ENCODE data around the gene PDRG1.
"Not testable (repeated sequence)": the region's sequence is repeated elsewhere in the genome, so short reads cannot be mapped to it uniquely, and the experiment has no call there.

PDRG1 gene

DNA sequence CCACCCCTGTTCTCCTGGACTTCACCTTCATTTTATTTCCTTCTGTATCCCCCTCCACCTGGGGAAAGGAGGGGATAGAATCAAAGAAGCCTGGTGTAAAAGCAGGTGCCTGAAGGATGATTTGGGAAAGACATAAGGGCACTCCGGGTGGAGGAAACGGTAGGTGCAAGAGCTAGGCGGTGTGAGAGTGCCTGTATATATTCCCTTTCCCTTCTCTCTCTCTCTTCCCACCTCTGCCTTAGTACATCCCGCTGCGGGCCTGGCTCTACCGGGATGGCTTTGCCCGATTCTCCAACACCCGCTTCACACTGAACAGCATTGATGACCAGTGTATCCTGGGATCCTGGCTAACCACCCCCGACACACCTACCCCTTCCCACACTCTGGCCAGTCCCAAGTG, 26.2 kb downstream of the PDRG1 start:
- no peak for DNase-seq

DNA sequence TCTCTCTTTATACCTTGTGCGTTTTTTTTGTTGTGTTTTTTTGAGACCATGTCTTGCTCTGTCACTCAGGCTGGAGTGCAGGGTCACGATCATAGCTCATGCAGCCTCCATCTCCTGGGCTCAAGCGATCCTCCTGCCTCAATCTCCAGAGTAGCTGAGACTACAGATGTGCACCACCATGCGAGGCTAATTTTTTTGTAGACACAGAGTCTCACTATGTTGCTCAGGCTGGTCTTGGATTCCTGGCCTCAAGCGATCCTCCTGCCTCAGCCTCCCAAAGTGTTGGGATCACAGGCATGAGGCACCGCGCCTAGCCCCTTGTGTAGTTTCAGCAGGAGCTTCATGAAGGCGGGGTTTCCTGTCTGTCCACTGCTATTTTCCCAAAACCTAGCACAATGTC, 27.3 kb downstream of the PDRG1 start:
- DNase-seq = no peak

DNA sequence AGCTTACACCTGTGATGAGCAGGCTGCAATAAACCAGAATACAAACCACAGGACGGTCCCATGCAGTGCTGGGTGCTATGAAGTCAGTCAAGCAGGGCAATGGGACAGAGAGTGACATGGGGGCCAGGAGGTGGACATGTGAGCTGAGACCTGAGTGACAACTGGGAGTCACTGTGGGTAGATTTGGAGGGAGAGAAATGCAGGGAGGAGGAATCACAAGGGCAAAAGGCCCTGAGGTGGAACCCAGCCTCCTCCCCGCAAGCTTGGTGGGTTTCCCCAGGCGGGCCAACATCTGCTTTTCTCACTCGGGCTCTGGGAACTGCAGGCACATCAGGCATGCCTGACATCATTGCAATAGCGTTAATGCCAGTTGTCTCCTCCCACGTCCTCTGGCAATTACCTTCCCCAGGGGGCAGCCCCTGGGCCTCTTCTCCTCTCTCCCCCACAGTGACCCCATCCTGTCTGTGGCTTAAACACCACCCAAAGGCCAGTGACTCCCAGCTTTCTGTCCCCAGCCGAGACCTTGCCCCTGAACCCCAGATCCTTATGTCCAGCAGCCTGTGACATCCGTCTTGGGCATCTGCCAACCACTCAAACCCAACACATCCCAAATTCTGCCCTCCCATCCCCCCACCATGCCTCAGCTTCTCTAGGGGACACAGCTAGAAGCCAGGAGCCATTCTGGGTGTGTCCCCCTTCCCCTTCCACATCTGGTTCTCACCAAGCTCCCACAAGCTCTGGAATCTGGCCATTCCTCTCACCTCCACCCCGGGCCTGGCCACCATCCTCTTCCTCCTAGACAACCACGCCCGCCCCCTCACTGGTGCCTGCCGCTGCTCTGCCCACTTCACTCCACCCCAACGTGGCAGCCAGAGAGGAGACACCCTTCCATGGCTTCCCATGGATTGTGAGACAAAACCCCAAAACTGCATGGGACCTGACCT, 28.2 kb downstream of the PDRG1 start:
- no peak for DNase-seq

DNA sequence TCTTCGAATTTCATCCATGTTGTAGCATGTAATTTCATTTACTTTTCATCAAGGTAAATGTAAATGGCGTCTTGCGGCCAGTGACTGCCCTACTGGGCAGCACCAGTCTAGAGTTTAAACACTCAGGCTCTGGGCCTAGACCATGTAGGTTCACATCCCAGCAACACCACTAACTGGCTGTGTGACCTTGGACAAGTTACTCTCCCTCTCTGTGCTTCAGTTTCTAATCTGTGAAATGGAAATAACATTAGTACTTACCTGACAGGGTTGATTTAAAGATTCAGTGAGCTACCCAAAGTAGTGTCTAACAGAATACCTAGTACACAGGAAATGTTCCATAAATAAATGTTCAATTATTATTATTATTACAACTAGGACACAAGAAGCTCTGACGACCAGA, 29.3 kb downstream of the PDRG1 start:
- DNase-seq = no peak

DNA sequence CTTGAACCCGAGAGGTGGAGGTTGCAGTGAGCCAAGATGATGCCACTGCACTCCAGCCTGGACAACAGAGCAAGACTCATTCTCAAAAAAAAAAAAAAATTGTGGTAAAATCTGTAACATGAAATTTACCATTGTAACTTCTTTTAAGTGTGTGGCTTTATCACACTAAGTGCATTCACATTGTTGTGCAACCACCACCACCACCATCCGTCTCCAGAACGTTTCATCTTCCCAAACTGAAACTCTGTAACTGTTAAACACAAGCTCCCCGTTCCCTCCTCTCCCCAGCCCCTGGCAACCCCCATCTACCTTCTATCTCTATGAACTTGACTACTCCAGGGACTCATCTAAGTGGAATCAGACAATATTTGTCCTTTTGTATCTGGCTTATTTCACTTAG, 29.7 kb downstream of the PDRG1 start:
- DNase-seq = no peak

DNA sequence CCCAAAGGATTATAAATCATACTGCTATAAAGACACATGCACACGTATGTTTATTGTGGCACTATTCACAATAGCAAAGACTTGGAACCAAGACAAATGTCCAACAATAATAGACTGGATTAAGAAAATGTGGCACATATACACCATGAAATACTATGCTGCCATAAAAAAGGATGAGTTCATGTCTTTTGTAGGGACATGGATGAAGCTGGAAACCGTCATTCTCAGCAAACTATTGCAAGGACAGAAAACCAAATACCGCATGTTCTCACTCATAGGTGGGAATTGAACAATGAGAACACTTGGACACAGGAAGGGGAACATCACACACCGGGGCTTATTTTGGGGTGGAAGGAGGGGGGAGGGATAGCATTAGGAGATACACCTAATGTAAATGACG, 30.4 kb downstream of the PDRG1 start:
- not testable (repeated sequence) for DNase-seq

DNA sequence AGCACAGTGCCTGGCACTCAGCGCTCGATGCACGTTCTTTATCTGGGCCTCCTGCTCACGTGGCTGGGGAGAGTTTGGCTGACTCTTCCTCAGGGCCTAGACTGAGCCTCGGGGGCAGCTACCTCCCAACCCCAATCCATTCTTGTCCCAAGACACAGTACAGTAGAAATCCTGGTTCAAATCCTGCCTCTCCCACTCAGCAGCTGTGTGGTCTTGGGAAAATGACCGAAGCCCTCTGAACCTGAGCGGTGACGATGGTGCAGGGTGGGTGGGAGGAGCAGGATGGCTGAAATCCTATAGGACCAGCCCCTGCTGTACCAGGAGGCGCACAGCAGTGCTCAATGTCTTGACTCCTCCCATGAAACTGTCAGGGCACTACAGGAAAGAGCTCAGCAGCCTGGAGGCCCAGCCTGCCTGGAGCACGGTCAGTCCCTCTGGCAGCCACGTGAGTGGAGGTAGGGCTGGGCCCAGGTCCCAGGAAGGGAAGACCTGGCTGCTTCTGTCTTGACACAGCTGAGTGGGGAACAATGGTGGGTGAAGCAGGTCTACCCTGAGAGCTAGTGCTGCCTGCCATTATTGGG, 31.5 kb downstream of the PDRG1 start:
- DNase-seq = no peak

DNA sequence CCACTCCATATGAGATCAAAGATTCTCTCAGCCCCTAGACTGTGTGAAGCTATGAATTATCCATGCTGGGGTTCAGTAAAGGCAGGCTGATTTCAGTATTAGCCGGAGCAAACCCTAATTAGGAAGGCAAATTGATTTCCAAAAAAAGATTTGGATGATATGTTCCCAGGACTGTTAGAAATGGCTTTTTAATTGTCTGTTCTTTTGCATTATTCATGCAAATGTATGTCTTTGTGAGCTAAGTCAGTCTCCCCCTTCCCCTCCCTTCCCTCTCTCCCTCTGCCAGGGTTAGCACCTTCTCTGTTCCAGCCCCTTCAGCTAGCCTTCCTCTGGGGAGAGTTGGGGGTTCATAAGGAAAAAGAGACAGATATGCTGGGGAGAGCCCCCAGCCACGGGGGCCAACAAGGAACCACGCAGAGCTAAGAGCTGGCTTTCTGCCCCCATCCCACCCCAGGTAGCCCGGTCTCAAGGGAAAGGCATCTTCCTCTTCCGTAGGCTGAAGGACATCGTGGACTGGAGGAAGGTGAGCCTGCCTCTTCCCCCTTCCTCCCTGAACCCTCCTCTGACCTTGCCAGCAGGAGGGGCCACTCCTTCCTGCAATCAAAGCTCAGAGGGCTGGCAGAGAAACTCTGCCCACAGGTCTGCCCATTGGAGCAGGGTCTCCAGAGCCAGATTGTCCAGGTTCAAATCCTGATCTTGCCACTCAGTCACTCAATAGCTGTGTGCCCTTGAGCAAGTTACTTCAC, 32.3 kb downstream of the PDRG1 start:
- no peak for DNase-seq

DNA sequence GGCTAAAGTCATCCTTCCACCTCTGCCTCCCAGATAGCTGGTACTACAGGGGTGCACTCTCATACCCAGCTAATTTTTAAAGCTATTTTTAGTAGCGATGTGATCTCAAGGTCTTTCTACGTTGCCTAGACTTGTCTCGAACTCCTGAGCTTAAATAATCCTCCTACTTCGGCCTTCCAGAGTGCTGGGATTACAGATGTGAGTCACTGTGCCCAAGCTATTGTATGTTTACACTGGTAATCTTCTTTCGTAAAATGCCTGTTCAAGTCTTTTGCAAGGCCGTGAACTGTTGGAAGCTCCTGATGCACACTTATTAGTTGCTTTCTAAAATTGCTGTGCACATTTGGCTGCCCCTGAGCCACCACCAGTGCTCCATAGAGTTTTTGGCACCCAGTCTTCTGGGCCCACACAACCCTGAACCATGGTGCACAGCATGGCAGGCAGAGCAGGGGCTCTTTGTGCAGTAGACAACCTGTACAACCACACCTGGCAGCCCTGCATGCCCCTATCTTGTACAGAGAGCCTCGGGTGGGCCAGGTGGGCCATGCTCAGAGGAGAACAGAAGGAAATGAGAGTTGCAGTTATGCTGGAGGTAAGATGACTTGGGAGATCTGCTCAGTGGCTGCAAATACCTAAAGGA, 33.3 kb downstream of the PDRG1 start:
- no peak for DNase-seq

DNA sequence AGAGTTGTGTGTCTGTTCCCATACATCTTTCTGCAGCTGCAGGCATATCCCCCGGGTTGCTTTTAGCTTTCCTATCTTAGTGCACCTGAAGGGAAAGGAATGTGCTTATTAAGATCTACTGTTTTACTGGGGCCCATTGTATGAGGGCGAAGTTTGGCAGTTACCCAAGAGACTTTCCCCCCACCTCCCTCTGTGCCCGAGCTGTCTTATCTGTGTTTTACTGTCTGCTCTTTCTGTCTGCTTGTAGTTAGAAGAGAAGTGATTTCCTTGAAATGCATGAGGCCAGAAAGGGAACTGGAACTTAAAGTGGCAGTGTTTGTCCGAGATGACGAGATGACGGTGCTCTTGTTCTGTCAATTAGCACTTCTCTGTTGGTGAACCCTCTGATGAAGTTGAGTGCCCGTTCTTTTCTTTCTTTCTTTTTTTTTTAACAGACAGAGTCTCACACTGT, 33.9 kb downstream of the PDRG1 start:
- DNase-seq = not testable (repeated sequence)

DNA sequence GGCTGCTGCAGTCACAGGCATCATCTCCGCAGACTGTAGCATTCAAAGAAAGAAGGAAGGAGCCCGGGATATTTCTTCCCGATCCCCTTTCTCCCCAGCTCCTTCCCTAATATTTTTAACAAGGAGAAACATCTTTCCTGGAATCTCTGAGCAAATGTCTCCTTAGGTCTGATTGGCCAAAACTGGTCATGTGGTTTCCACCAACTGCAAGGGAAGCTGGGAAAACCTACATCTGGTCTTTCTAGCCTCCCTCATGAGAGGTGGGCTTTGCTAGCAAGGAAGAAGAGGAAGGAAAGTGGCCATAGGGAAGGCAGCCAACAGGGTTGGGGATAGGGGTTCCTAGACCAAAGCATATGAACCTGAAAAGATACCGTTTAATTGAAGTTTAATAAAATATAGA, 35.1 kb downstream of the PDRG1 start:
- no peak for DNase-seq

DNA sequence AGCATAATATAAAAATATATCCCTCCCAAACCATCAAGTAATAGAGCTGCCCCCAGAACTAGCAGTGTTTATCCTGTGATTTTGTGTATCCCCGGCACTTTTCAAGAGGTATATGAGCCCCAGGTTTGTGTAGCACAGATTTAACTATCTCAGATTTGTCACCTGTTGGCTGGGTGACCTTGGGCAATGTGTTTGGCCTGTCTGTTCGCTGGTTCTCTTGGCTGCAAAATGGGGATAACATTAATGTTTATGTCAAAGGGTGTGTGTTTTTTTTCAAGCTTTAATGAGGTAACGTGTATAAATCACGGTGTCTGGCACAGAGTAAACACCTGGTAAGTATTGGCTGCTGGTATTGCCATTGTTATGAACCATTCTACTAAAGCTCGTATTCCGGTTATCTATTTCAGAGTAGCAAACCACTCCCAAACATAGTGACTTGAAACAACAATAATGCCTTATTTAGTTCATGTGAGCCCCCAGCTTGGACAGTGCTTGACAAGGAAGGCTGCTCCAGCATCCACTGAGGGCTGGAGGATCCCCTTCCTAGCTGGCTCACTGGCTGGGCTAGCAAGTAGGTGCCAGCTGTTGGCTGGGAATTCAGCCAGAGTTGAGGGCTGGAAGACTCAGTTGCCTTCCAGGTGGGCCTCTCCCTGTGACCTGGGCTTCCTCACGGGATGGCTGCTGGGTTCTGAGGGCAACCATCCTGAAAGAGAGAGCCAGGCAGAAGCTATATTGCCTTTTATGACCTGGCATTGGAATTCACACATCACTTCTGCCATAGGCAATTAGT, 36.2 kb downstream of the PDRG1 start:
- DNase-seq = no peak

DNA sequence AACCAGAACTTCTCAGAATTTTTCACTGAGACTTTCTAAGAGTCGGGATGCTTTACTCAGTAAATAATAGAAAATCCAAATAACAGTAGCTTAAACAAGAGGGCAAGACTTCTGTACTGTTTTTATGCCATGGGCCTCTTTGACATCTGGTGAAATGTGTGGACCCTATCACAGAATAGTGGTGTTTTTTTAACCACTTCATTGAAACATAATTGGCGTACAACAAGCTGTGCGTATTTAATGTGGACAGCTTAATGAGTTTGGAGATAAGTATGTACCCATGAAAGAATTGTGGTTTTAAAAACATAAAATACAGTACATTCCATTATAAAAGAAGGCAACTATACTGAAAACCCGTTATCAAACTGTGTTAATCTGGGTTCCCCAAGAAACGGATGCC, 37.7 kb downstream of the PDRG1 start:
- no peak for DNase-seq

DNA sequence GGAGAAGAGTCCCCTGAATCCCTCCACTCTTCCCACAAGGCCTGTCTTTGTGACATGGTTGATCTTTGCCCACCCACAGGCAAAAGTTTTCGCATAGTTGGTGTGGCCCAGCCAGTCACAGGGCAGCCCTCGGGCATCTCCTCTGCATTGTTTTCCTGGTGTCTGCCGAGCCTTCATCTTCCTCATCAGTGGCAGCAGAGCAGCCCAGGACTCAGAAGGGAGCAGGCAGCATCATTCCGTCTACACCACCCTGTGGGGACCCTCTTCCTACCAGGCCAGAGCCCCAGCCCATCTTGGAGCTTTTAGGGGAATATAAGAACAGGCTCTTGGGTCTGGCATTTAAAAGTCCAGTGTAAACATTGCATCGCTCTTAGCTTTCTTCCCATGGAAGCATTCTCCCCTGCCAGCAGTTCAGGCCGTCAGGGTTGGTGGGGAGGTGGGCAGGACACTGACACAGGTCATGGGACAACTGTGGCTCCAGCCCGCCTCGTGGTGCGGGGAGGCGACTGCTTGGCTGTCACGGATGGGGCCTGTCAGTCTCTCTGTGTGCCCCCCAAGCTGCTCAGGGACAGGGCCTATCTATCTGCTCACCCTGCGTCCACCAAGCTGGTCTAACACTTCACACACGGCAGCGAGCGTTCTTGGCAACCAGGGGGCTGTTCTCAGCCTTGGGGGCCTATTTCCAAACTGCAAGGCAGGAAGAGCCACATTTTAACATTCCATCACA, 38.3 kb downstream of the PDRG1 start:
- no peak for DNase-seq

DNA sequence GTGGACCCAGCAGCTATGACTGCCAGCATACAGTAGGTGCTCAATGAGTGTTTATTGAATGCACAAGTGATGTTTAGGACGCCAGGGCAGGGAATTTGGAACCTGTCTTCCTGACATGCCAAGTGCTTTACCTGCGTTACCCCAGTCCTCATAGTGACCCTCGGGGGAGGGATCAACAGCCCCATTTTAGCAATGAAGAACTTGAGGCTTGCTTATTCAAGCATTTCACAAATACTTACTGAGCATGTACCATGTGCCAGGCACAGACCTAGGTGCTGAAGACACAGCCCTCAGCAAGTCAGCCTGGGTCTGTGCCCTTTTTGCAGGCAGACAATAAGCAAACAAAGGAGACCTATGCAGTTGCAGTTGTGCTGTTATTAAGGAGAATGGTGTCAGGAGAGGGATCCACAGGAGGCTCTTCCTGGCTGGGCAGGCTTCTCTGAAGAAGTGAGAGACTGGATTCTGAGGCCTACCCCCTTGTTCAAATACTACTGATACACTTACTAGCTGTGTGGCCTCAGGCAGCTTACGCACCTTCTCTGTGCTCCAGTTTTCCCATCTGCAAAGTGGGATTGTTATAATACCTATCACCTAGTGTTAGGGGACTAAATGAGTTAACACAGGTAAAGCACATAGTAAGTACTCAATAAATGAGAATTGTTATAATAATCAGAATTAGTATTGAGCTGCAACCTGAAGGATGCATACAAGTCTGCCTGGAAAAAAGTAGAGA, 41.6 kb downstream of the PDRG1 start:
- DNase-seq = no peak

DNA sequence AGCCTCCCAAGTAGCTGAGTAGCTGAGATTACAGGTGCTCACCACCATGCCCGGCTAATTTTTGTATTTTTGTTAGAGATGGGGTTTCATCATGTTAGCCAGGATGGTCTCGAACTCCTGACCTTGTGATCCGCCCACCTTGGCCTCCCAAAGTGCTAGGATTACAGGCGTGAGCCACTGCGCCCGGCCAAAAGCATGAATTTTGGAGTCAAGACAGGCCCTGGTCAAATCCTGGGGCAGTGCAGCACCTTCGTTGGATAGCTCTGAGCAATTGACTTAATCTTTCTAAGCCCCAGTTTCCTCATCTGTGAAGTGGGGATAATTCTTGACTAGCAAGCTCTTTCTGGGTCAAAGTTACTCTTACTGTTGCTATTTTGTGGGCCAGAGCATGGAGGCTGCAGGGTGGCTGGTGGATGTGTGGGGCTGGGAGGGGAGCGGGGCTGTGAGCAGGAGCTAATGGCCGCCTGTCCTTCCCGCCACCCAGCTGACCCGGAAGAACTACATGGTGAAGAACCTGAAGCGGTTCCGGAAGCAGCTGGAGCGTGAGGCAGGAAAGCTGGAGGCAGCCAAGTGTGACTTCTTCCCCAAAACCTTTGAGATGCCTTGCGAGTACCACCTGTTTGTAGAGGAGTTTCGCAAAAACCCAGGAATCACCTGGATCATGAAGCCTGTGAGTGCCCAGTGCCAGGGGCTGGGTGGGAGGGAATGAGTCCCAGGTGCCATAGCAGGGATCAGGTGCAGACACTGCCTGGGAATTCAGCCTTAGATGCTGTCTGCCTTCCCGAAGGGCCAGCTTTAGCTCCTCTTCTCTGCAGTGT, 42.4 kb downstream of the PDRG1 start:
- no peak for DNase-seq

DNA sequence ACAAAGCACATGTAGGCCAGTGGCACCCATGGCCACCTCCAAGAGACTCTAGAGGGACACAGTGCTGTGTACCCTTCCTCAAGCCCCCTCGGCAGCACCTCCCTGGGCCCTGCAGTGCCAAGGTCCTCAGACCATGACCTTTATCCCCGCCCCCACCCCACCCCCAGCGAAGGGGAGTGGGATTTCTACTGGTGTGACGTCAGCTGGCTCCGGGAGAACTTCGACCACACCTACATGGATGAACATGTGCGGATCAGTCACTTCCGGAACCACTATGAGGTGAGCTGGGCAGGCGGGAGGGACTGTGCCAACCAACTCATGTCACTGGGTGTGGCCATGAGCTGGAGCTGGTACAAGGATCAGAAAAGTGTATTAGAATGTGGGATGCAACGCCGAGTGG, 43.4 kb downstream of the PDRG1 start:
- no peak for DNase-seq

DNA sequence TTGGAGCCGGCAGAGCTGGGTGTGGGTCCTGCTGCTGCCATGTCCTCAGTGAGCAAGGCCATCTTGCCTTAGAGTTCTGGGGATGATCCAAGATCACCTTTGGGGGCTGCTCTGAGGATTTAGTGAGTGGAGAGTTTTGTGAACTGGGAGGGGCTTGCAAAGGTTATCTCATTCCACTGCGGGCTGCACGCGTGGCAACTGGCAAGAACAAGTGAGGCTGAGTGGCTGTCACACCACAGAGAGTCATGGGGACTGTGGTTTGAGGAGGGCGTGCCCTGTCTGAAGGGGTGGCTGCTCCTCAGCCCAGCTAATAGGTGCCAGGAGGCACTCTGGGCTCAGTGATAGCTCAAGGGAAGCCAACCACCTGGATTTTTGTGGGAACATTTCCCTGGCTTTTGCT, 43.8 kb downstream of the PDRG1 start:
- DNase-seq = no peak

DNA sequence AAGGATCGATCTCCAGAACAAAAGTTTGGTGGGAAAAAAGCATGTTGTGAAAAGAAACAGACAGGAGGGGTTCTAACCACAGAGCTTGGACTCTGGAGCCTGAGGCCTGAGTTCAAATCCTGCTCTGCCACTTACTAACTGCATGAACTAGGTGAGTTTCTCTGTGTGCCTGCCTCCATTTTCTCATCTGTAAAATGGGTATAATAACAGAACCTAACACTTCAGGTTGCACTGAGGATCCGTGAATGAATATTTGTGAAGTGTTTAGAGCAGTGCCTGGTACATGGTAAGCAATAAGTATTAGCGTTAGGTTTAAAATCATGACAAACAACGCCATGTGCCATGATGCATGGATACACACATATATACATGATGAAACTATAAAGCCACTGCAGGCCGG, 44.8 kb downstream of the PDRG1 start:
- no peak for DNase-seq

DNA sequence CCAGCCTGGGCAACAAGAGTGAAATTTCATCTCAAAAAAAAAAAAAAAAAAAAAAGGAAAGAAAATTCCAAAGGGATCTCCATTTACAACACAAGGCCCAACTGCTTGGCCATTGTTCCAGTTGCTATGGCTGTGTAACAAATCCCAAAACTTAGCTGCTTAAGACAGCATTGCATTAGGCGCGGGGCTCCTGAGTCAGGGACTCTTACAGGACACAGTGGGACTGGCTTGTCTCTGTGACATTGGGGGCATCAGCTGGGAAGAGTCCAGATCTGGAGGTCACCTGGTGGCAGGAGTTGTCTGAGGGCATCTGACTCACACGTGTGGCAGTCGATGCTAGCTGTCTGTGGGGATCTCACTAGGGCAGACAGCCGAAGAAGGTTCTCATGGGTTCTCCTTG, 45.8 kb downstream of the PDRG1 start:
- no peak for DNase-seq

Measured in activated effector memory CD4-positive, alpha-beta T cell treated with Interleukin-2 at 50 U/mL for 16 hours (primary cell).